Right atrium auricular region (tissue), 2 donors: ENCODE data around the gene DNPEP. TPM values are rescaled to one million over a fixed set of nuclear protein-coding genes. Genes with fewer than 3 reads are reported as not detected.
A peak's percentile ranks its signal among the peaks of the same experiment; 100 is the strongest.

ENCODE experiments used
- DNase-seq: peaks from one replicate; pipeline ENCODE4 v3.0.0-alpha.2; 2019; ENCODE audit warnings: low spot score
- H3K27ac ChIP-seq, 2 donors: fragments of 200-600 bp; sonication (generic); 1 replicate in 1 of 2; 2 replicates in 1 of 2; pipeline ENCODE4 v1.5.1; 2016 to 2019
- H3K27me3 ChIP-seq, 2 donors: fragments of 200-600 bp; sonication (generic); one replicate each; pipeline versions ENCODE4 v1.5.1 to v1.6.0; 2017 to 2019
- H3K36me3 ChIP-seq: fragments of 200-600 bp; sonication (generic); one replicate; pipeline ENCODE4 v1.5.1; 2016
- H3K4me1 ChIP-seq, 2 donors: fragments of 200-600 bp; sonication (generic); one replicate each; pipeline versions ENCODE4 v1.5.1 to v1.6.0; 2017 to 2019
- H3K4me3 ChIP-seq, 2 donors: fragments of 200-600 bp; sonication (generic); 1 replicate in 1 of 2; 2 replicates in 1 of 2; pipeline ENCODE4 v1.5.1; 2017 to 2019; ENCODE audit warnings: mild to moderate bottlenecking in 1 of 2, moderate library complexity in 1 of 2
- H3K9me3 ChIP-seq, 2 donors: fragments of 200-600 bp; sonication (generic); one replicate each; pipeline ENCODE4 v1.5.1; 2019
- CTCF ChIP-seq, 2 donors: fragments of 200-600 bp; sonication (generic); IDR thresholded peaks; one replicate each; pipeline ENCODE4 v1.5.1; 2019; ENCODE audit warnings: antibody characterized with exemption in 2 of 2
- total RNA-seq, 2 donors: library from RNA; depleted of rRNA; stranded (reverse); fragments of >200 nt; gene quantifications; one replicate each; pipeline ENCODE4 v1.1.0, GENCODE V29; 2016

The DNPEP gene
- total RNA-seq, 2 donors from 2014 or later = 48.1 to 51.2 TPM

GRCh38 chr2:219434468-219434717, 46.7 kb upstream of the DNPEP start:
- H3K4me3 ChIP-seq = peak overlapping the region; percentile 46 to 58
- H3K27ac ChIP-seq = peak overlapping the region; percentile 89 to 93
- no peak for TF ChIP-seq CTCF (IDR thresholded peaks at IDR 0.05)
- H3K27me3 ChIP-seq = no peaks in the 10 kb centered on the region
- peaks cover 0 to 30% of the 10 kb centered on the region in 2 donors for H3K4me1 ChIP-seq
- no peaks in the 10 kb centered on the region for H3K9me3 ChIP-seq
- no peak for DNase-seq
- H3K36me3 ChIP-seq = no peaks in the 10 kb centered on the region

- H3K4me3 ChIP-seq = peak overlapping the region; percentile 46 to 58
- no peak for DNase-seq
- H3K4me1 ChIP-seq = peaks cover 0 to 30% of the 10 kb centered on the region in 2 donors
- peak overlapping the region; percentile 89 to 93 for H3K27ac ChIP-seq
- TF ChIP-seq CTCF (IDR thresholded peaks at IDR 0.05) = peak; percentile 22 to 58
- H3K36me3 ChIP-seq = no peaks in the 10 kb centered on the region
- no peaks in the 10 kb centered on the region for H3K27me3 ChIP-seq
- no peaks in the 10 kb centered on the region for H3K9me3 ChIP-seq
Observed at GRCh38 chr2:219433666-219434467, 46.2 kb upstream of the DNPEP start.

GRCh38 chr2:219430633-219431615, 43.2 kb upstream of the DNPEP start:
- Histone ChIP-seq H3K4me1 (peaks cover 0 to 21% of the 10 kb centered on the region in 2 donors), H3K36me3 (peaks cover 9% of the 10 kb centered on the region), H3K9me3 (no peaks in the 10 kb centered on the region), H3K27me3 (no peaks in the 10 kb centered on the region), H3K27ac (peak overlapping the region; percentile 77 to 78), H3K4me3 (no peak overlapping the region)
- no peak for DNase-seq
- TF ChIP-seq CTCF (IDR thresholded peaks at IDR 0.05) = peak in 1 of 2 donors; percentile 60

- H3K4me1 ChIP-seq = peaks cover 0 to 15% of the 10 kb centered on the region in 2 donors
- H3K36me3 ChIP-seq = peaks cover 17% of the 10 kb centered on the region
- H3K9me3 ChIP-seq = no peaks in the 10 kb centered on the region
- no peak for TF ChIP-seq CTCF (IDR thresholded peaks at IDR 0.05)
- H3K27me3 ChIP-seq = no peaks in the 10 kb centered on the region
- no peak overlapping the region for H3K4me3 ChIP-seq
- DNase-seq = no peak
- H3K27ac ChIP-seq = peak overlapping the region; percentile 77 to 78
Observed at GRCh38 chr2:219429958-219430606, 42.4 kb upstream of the DNPEP start.

- peak overlapping the region; percentile 58 to 66 for H3K27ac ChIP-seq
- H3K36me3 ChIP-seq = peaks cover 33% of the 10 kb centered on the region
- DNase-seq = no peak
- TF ChIP-seq CTCF (IDR thresholded peaks at IDR 0.05) = no peak
- no peak overlapping the region for H3K4me3 ChIP-seq
- H3K27me3 ChIP-seq = no peaks in the 10 kb centered on the region
- no peaks in the 10 kb centered on the region for H3K9me3 ChIP-seq
- H3K4me1 ChIP-seq = peaks cover 0 to 11% of the 10 kb centered on the region in 2 donors
Observed at GRCh38 chr2:219428469-219428868, 40.8 kb upstream of the DNPEP start.
